Activated CD8-positive, alpha-beta memory T cell treated with anti-CD3 and anti-CD28 coated beads for 4 hours (primary cell): ENCODE results near the gene PAX8.

Experiments
- DNase-seq, 2 donors: peaks; one replicate each; pipeline ENCODE4 v3.0.0-alpha.2; 2020; ENCODE audit warnings: low read depth in 2 of 2

The PAX8 gene

DNA sequence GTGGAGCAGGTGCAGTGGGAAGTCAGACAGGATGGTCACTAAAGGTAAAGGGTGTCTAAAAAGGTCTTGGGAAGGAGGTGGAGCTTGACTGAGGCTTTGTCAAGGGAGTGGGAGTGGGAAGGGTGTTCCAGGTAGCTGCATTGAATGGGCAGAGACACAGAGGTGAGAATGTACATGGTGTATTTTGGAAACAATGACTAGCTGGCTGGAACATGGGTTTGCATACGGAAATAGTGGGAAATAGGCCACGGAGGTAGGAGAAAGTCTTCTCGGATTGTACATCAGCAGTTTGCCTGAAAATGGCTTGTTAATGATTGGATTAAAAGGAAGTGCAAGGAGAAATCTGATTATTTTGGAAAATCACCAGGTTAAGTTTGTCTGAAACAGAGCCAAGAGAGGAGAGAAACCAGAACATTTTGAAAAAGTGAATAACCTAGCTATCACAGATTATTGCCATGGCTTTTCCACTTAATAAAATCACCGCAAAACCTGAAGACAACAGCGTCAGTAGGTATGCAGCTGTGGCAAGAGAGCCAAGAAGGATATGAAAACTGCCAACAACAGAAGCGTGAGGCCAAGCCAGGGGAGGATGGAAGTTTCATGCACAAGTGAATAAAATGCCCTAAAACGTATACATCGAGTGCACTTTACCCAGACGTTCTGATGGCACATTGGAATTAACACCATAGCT lies 13.9 kb downstream of the PAX8 start:
- no peak for DNase-seq

DNA sequence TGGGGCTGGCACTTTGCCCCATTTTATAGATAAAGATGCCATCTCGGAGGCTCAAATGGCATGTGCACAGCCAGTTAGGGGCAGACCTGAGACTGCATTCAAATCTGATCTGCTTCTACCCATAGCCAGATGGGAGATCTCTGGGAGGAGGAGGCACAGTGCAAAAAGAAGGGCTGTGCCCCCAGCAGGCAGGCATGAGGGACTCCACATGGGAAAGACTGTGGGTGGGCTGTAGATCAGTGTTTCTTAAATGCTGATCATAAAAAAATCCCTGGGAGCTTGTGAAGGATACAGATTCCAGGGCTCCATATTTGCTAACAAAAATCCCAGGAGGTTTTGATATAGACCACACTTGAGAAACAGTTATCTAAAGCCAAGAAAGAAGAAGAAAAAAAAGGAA lies 15.2 kb downstream of the PAX8 start:
- DNase-seq: no peak

DNA sequence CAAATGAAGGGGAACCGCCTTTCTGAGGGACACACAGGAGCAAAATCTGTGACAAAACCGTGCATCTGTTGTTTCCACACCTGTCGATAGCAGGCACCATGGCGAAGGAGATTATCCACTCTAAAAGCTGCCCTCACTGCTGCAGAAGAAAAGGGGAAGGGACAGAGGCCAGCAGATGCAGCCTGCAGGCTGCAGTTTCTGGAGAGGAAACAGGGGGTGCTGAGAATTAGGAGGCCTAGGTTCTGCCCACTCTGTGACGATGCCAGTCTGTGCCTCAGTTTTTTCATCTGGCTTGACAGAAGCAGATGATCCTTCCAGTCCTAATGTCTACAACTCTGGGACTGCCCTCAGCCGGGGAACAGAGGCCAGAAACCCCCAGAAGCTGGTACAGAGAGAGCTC lies 17.7 kb downstream of the PAX8 start:
- DNase-seq: no peak

DNA sequence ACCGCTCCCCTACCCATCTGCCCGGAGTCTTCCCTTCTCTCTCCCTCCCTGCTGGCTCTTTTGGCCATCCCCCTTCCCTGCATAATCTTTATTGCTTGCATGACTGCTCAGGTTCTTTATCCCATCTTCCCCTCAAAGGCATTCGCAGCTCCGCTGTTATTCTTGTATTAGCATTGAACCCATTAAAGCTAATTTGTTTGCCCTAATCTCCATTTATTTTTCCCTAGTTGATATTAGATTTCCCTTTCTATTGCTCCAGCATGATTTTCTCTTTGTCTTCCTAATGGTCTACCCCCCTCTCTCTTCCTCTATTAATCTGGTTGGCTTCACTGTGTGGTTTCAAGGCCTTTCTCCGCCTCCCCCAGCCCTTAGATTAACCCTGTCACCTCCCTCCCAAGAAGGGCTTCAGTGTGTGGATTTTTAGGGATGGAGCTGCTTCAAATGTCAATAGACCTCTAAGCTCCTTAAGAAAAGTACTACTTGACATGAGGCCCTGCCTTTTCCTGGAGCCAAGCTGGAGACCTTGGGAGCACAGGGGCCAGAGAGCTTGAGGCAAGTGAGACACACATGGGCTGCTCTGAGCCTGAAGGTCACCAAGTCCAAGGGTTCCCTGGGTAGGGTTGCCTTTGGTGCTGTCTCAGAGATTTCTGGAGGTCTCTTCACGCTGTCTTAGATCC lies 20.1 kb downstream of the PAX8 start:
- no peak for DNase-seq

DNA sequence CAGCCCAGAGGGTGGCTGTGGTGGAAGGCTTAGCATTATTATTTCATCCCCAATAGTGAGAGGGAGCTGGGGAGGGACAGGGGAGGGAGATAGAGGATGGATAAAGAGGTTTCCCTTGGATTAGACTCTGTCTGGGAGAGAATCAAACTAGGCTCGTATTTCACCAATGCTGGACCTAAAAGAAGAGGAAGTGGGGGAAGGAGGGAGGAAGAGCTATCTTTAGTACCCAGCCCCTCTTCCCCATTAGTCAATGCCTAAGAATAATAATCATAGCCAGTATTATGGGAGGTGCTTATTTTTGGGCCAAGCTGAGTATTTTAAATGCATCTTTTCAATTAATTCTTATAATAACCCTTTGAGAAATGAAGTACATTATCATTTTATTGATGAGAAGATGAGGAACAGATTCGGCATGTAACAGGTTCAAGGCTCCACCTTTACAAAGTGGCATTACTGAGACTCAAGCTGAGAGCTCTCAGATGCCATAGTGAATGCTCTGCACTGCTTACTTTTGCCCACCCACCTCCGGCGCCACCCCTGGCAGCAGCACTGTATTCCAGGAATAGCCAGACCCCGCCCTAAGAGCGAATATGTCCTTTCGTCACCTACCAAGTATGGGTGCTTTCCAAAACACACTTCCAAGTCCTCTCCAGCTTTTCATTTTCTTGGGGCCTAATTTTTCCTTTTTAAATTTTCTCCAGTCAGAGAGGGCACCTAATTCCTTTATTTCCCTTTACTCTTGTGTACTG lies 21.0 kb downstream of the PAX8 start:
- no peak for DNase-seq

DNA sequence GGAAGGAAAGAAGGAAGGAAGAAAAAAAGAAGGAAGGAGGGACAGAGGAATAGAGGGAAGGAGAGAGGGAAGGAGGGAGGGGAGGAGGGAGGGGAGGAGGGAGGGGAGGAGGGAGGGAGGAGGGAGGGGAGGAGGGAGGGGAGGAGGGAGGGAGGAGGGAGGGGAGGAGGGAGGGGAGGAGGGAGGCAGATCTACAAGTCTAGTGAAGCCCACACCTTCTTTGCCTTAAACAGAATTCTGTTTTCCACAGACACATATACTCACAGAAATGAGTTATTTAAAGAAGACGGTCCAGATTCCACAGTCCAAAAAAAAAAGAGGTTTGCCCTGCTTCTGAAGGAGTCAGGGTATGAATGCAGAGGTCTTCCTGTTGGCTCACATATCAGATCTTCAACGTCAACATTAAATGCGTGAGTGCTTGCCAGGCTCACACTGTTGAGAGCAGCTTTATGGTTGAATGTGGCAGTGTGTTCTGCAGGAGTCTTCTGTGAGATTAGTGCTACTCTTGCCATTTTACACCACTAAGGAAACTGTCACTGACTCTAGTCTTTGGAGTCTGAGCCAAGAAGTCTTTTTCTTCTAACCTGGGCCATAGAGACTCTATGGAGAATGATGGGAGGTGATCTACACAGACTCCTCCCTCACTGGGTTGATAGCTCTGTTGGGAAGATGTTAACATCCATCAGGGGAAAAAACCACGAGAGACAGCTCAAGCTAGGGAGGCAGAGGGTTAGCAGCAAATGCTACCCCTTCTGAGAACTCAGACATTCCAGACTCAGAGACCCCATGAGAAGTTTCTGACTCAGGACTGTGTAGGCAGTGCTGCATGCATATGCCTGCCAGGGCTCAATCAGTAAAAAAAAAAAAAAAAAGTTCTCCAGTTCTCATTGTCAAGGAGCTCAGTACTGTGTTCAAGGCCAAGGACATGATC lies 23.3 kb downstream of the PAX8 start:
- DNase-seq: no peak

DNA sequence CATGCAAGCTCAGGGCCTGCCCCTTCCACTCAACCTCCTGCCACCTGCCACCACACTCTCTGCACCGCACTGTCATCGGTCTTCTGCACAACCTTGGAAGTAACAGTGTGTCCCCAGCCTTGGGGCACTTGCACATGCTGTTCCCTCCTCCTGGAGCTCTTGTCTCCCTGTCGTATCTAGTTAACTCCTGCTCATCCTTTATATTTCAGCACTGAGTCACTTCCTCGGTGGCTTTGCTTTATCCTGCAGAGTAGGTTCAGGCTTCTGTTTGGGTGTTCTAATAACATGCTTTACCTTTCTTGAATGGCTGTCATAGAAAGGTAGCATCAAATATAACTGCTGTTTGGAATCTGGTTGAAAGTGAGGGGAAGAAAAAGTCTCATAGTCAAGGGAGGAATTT lies 25.3 kb downstream of the PAX8 start:
- no peak for DNase-seq

DNA sequence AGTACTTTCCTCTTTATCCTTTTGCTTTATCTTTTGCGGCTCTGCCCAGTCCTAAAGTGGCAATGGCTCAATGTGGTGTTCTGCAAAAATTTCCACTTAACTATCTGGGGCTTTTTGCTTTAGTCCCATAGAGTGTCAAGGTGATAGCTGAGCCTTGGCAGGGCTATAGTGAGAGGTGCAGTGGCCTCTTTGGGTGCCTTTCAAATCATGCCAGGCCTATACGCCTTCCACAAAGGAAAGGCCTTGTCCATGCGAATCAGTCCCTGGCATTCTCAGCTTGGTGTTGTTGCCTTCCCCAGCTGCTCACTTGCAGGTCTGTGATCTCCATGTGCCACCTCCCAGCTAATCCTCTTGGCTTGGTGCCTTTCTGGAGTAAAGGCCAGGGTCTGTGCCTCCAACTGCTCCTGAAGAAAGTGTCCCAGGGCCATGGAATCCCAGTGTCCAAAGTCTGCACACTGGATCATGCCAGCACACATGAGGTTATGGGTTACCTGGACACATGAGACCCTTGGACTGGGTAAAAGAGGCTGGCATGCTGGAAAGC lies 26.6 kb downstream of the PAX8 start:
- no peak for DNase-seq

DNA sequence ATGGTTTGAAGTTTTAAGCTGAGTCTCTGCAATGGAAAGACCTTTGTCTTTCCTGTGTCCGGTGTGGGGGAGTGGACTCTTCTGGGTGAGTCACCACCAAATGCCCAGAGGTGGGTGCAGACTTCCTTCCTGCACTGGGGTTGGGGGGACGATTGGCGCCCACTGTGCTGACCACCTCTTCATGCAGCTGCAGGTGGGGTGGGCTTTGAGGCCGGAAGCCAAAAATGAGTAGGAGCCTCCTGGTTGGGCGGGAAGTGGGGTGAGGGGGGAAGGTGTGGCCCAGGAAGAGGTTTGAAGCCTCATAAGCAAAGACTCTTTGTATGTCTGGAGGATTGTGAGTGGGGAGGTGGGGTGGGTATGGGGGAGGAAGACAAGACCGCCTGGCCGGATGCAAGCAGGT lies 27.6 kb downstream of the PAX8 start:
- peak in 1 of 2 donors; percentile 4 for DNase-seq

DNA sequence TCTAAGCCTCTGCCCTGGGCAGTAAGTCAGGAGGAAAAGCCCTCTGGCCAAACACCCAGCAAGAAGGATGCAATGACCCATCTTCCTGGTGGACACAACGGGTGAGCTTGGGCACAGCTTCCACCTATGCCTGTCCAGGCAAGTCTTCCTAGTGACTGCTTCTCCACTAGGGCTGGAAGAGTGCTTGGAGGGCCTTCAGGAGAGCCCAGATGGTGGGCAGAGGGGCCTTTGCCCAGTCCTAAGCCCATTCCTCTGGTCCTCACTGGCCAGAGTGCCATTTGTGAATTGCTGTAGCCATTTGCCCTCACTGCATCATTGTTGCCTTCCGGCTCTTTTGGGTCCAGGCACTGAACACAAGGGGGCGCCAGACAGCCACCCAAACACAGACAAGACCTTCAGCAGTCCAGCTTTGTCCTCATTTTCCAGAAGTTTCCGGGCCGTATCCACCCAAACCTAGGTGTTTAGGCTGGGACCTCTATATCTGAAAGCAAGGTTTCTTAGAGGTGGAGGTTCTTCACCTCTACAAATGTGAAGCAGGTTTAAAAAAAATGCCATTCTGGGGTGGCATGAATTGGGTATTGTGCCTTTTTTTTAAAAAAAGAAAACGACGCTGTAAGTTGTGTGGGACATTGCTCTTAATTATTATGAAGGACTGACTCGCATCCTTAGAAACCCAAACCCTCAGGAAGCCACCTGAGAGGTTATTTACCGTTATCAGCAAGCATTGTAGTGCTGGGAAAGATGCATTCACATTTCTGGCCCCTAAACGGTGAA lies 29.5 kb downstream of the PAX8 start:
- DNase-seq: peak; percentile 35 to 49

DNA sequence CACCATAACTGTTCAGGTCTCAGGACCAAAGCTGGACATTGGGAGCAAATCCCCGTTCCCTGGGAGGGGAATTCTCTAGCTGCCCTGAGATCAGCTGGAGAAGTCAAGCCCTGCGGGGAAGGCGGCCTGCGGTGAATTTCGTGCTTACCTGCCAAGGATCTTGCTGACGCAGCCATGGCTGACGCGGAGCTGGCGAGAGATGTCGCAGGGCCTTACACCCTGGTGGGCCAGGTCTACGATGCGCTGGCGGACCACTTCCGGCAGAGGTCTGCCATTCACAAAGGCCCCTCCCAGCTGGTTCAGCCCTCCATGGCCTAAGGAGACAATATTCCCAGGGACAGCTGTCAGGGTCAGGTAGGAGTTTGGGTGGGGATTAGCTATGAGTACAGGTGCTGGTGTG lies 32.1 kb downstream of the PAX8 start:
- no peak for DNase-seq

DNA sequence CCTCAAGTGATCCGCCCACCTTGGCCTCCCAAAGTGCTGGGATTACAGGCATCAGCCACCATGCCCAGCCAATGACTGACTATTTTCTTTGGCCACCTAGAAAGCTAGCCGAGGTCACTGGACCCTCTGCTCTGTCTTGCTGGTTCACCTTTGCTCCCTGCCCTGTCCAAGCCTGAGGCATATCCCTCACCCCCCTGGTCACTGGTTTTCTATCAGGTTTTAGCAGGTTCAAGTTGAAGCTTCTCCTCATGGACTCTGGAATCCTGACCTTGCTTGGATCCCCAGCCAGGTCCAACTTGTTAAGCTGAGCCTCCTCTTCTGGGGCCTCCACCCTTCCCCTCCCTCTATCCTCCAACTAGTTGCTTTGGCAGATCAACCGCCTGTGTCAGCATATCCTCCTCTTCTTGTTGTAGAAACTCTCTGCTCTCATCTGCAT lies 33.4 kb downstream of the PAX8 start:
- no peak for DNase-seq

DNA sequence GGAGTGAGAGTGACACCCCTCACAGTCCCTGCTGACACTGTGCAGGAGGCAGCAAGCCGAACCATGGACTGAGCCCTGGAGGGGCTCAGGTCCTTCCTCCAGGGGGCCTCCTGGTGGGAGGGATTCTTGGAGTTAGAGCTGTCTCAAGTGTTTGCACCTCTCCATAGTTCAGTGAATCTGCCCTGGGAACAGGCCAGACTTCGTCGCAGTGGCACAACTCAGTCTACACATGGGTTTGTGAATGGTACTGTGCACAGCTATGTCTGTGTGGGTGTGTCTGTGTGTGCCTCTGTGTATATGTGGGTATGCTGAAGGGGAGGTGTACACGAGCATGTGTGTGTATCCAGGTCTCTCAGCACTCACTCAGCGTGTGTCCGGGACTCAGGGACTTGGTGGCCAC lies 36.4 kb downstream of the PAX8 start:
- DNase-seq: no peak

DNA sequence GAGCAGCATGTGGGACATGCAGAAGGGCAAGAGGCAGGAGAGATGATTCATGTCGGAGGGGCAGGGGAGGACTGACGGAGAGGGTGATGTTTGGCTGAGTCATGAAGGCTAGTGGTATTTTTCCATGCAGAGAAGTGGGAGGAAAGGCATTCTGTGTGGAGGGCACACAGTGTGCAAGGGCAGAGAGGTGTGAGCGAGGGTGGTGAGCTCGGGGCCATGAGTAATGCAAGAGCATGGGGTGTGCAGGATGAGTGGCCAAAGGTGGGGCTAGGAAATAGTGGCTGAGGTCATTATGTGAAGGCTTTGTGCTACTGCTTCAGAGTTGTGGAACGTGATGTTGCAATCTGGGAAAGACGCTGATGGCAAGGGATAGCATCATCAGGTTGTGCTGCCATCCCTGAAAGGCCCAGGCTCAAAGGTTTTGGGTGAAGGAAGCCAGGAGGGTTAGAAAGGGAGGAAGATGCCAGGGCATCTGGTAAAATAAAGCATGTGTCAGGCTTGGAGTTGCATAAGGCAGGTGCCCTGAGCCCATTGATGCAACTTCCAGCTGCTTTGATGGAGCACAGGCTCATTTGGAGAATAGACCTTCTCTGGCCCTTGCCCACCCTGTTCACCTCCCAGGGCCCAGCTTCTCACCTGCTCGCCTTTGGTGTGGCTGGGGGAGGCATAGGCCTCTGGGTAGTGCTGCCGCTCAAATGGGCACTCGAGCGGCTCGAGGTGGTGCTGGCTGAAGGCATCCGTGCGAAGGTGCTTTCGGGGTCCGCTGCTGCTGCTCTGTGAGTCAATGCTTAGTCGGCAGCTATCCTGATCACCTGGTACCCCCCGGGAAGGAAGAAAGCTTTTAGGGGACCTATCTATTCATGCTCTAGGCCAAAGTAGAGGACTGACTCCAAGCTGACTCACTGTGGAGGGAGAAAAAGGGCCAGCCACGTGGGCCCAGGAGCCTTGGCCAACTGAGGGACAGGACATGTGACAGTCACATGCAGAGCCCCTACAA lies 37.5 kb downstream of the PAX8 start:
- peak; percentile 16 to 41 for DNase-seq

DNA sequence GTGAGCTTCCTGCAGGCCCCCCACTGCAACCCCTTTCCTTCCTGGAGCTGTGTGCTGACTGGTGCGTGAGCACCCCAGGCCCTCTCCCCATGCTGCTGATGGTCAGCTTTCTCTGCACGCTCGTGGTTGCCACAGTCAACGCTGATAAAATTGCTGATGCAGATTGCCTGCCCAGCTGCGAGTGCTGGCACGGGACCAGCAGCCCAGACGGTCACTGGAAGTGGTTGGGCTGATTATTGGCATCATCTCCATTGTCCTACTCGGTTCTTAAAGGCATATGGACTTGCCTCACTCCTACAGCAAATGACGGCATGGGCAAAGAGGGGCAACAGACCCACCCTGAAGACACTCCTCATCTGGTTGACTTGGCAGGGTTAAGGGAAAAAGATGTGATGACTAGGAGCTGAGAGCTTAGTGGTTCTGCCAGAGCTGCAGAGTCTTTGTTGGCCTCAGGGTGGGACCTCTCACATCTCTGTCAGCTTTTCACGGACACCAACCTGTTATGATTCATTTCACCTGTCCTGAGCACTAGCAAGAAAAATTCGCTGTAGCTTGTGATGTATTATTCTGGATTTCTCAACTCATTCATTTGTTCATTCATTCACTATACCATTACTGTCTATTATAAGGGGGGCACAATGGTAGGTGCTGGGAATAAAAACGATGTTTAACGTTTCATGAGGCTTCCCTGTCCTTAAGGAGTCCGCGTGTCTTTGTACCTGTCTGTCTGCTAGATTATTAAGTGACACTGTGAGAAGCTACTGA lies 38.4 kb downstream of the PAX8 start:
- no peak for DNase-seq

DNA sequence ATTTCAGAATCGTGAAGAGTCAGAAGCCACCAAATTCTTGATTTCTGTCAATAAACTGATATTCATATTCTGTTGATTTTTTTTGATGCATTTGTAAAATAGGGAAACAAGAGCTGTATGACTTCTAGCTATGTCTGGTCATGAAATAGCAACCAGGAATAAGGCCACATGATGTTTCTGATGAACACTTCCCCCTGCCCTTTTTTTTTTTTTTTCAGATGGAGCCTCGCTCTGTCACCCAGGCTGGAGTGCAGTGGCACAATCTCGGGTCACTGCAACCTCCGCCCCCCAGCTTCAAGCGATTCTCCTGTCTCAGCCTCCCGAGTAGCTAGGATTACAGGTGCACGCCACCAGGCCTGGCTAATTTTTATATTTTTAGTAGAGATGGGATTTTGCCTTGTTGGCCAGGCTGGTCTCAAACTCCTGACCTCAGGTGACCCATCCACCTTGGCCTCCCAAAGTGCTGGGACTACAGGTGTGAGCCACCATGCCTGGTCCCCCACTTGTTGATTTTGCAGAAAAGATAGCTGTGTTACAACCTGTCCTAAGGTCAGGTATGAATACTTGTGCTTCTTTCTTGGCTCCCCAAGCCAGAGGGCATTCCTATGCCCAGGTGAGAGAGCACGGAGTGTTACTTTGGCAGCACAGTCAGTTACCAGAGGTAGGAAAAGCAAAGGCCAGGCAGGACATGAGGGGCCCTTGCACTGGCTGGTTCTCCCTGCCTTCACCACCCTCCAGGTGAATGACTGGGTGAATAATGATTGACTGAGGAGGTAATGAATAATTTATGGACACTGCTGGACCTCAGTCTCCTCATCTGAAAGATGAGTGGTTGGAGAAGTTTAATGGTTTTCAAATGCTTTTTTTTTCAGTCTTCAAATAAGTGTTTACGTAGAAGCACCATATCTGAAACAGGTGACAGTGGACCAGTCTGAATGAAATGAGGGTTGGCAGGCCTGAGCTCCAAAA lies 39.6 kb downstream of the PAX8 start:
- no peak for DNase-seq

DNA sequence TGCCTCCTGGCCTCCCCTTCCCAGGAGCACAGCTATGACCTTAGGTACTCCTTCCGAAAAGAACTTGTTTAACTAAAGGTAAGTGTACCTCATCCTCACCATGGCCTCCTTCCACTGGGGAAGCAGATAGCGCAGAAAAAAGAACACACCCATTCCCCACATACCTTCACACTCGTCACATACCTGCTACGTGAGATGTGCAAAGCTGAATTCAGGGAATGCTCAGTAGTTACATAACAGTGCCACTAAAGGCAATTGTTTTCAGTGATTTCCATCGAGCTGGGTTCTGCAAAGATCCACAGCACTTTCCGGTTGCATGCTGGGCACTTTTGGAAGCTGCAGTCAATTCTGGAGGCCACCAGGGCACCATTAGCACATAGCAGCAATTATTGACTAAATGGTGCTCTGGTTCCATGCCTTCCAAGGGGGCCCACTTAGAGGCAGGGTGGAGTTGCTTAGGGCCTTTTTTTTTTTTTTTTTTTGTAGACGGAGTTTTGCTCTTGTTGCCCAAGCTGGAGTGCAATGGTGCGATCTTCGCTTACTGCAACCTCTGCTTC lies 41.0 kb downstream of the PAX8 start:
- no peak for DNase-seq
